ENCODE data around the gene PCNX3. TPM values are rescaled to one million over a fixed set of nuclear protein-coding genes. Genes with fewer than 3 reads are reported as not detected.

PCNX3 gene
- total and polyA plus RNA-seq, 2 of the 13 experiments (the other 11 are each of a cell fraction or from before 2014, with no cell fraction given), result 16.2 to 23.0 TPM

- TF ChIP-seq ZBTB2 (CRISPR knock-in tag; IDR thresholded peaks at IDR 0.05; ENCODE audit: low read depth), result peak; percentile 81
- 0 out of 2 replicates have a peak, but pooled peaks have one; percentile 71 for TF ChIP-seq ZNF276 (CRISPR knock-in tag; IDR thresholded peaks at IDR 0.05; ENCODE audit: low read depth)
- peak; percentile 87 for TF ChIP-seq HNRNPLL (IDR thresholded peaks at IDR 0.05; ENCODE audit: low read depth, low read length, poor library complexity, severe bottlenecking)
- no peak for TF ChIP-seq PRPF4 (IDR thresholded peaks at IDR 0.05; ENCODE audit: low read depth, low read length, poor library complexity, severe bottlenecking)
- peak; percentile 8; the same call in 1 of the 2 replicates for TF ChIP-seq RAD21 (CRISPR knock-in tag; IDR thresholded peaks at IDR 0.05)
- no peak; the same call in 1 of the 2 replicates for TF ChIP-seq FOXO1 (CRISPR knock-in tag; IDR thresholded peaks at IDR 0.05)
- no peak for TF ChIP-seq ZNF768 (CRISPR knock-in tag; IDR thresholded peaks at IDR 0.05)
- no peak for TF ChIP-seq CERS6 (CRISPR knock-in tag; IDR thresholded peaks at IDR 0.05)
- peak; percentile 90; the same call in 1 of the 2 replicates for TF ChIP-seq ZNF234 (CRISPR knock-in tag; conservative IDR thresholded peaks at IDR 0.05)
- TF ChIP-seq PRMT3 (CRISPR knock-in tag; IDR thresholded peaks at IDR 0.05; ENCODE audit: borderline replicate concordance, low read depth), result 0 out of 2 replicates have a peak, but pooled peaks have one; percentile 45
- no peak for TF ChIP-seq ZFP36 (IDR thresholded peaks at IDR 0.05; ENCODE audit: borderline replicate concordance, low read depth, low read length, partially characterized antibody)
- TF ChIP-seq ZNF704 (CRISPR knock-in tag; IDR thresholded peaks at IDR 0.05; ENCODE audit: borderline replicate concordance), result 0 out of 2 replicates have a peak, but pooled peaks have one; percentile 61
- no peak for TF ChIP-seq SRF (IDR thresholded peaks at IDR 0.05; ENCODE audit: low read depth, low read length)
- peak; percentile 97 for TF ChIP-seq RBFOX2 (IDR thresholded peaks at IDR 0.05; ENCODE audit: low read depth, low read length)
- peak; percentile 71; the same call in 1 of the 2 replicates for TF ChIP-seq AKAP8 (CRISPR knock-in tag; IDR thresholded peaks at IDR 0.05)
- no peak for TF ChIP-seq TSC22D2 (CRISPR knock-in tag; IDR thresholded peaks at IDR 0.05; ENCODE audit: borderline replicate concordance)
- 0 out of 2 replicates have a peak, but pooled peaks have one; percentile 26 for TF ChIP-seq ZNF746 (CRISPR knock-in tag; IDR thresholded peaks at IDR 0.05)
- TF ChIP-seq ATF3 (CRISPR knock-in tag; IDR thresholded peaks at IDR 0.05), result 0 out of 2 replicates have a peak, but pooled peaks have one; percentile 43
- TF ChIP-seq TGIF2 (CRISPR knock-in tag; IDR thresholded peaks at IDR 0.05), result 0 out of 2 replicates have a peak, but pooled peaks have one; percentile 23
- peak; percentile 69; the same call in 1 of the 2 replicates for TF ChIP-seq MXD1 (CRISPR knock-in tag; IDR thresholded peaks at IDR 0.05)
- TF ChIP-seq ZNF225 (CRISPR knock-in tag; IDR thresholded peaks at IDR 0.05), result peak; percentile 57; the same call in 1 of the 2 replicates
- TF ChIP-seq NFIB (CRISPR knock-in tag; IDR thresholded peaks at IDR 0.05; ENCODE audit: borderline replicate concordance), result no peak
- TF ChIP-seq JUNB (CRISPR knock-in tag; IDR thresholded peaks at IDR 0.05; ENCODE audit: borderline replicate concordance), result no peak
Measured at GRCh38 chr11:65652511-65653228, 37.1 kb downstream of the PCNX3 start (continued).
